ENCODE results near the gene OR4E2.
"Not testable (repeated sequence)": the region's sequence is repeated elsewhere in the genome, so short reads cannot be mapped to it uniquely, and the experiment has no call there.

OR4E2 gene

GRCh38 chr14:21653331-21653885, at the start of gene OR4E2:
Gene OR4E2 (plus strand): TSS chr14:21653835. CDS start chr14:21665083, 11,248 bp downstream.
- no peak for DNase-seq (ENCODE audit: low read depth)

- DNase-seq (ENCODE audit: low read depth), result no peak
These were observed 41.3 kb upstream of the OR4E2 start for GRCh38 chr14:21612324-21612723.

- no peak for DNase-seq (ENCODE audit: low read depth)
These were observed 39.4 kb upstream of the OR4E2 start for GRCh38 chr14:21614240-21614639.

GRCh38 chr14:21617614-21618013, 36.0 kb upstream of the OR4E2 start:
- no peak for DNase-seq (ENCODE audit: low read depth)

GRCh38 chr14:21626491-21627230, 27.0 kb upstream of the OR4E2 start:
- DNase-seq (ENCODE audit: low read depth), result no peak

GRCh38 chr14:21630503-21630902, 23.1 kb upstream of the OR4E2 start:
- not testable (repeated sequence) for DNase-seq (ENCODE audit: low read depth)

- no peak for DNase-seq (ENCODE audit: low read depth)
These were observed 22.6 kb upstream of the OR4E2 start for GRCh38 chr14:21631084-21631483.

- DNase-seq (ENCODE audit: low read depth), result no peak
These were observed 18.8 kb upstream of the OR4E2 start, which contains the start of gene OR10G2 for GRCh38 chr14:21634840-21635239. Gene OR10G2 (minus strand): TSS chr14:21634940. CDS start chr14:21634842, 98 bp downstream.

GRCh38 chr14:21642683-21643082, 11.0 kb upstream of the OR4E2 start:
- no peak for DNase-seq (ENCODE audit: low read depth)

- DNase-seq (ENCODE audit: low read depth), result no peak
These were observed 10.2 kb upstream of the OR4E2 start for GRCh38 chr14:21643407-21643806.

- DNase-seq (ENCODE audit: low read depth), result no peak
These were observed 6.3 kb upstream of the OR4E2 start for GRCh38 chr14:21647380-21647779.

GRCh38 chr14:21652209-21652808, 1.3 kb upstream of the OR4E2 start:
- no peak for DNase-seq (ENCODE audit: low read depth)

- DNase-seq (ENCODE audit: low read depth), result no peak
These were observed 580 bp downstream of the OR4E2 start for GRCh38 chr14:21654215-21654614.

GRCh38 chr14:21656980-21657379, 3.3 kb downstream of the OR4E2 start:
- DNase-seq (ENCODE audit: low read depth), result no peak

GRCh38 chr14:21668377-21668776, 14.7 kb downstream of the OR4E2 start:
- no peak for DNase-seq (ENCODE audit: low read depth)

- no peak for DNase-seq (ENCODE audit: low read depth)
These were observed 15.6 kb downstream of the OR4E2 start for GRCh38 chr14:21669284-21669683.

GRCh38 chr14:21671371-21671770, 17.7 kb downstream of the OR4E2 start:
- no peak for DNase-seq (ENCODE audit: low read depth)

GRCh38 chr14:21672116-21672515, 18.5 kb downstream of the OR4E2 start:
- no peak for DNase-seq (ENCODE audit: low read depth)

- DNase-seq (ENCODE audit: low read depth), result no peak
These were observed 20.1 kb downstream of the OR4E2 start, which contains the start of gene OR4E1 for GRCh38 chr14:21673718-21674117. Gene OR4E1 (minus strand): TSS chr14:21673818. CDS start chr14:21670935, 2,883 bp downstream.

- no peak for DNase-seq (ENCODE audit: low read depth)
These were observed 21.9 kb downstream of the OR4E2 start for GRCh38 chr14:21675566-21675965.

- DNase-seq (ENCODE audit: low read depth), result no peak
These were observed 26.4 kb downstream of the OR4E2 start for GRCh38 chr14:21680072-21680471.

- no peak for DNase-seq (ENCODE audit: low read depth)
These were observed 32.8 kb downstream of the OR4E2 start for GRCh38 chr14:21686468-21686867.

- DNase-seq (ENCODE audit: low read depth), result no peak
These were observed 40.8 kb downstream of the OR4E2 start for GRCh38 chr14:21694425-21694824.
